ENCODE measurements around the gene RANBP9.

GRCh38 chr6:13648850-13649249, 62.8 kb downstream of the RANBP9 start:
- TF ChIP-seq CTCF (IDR thresholded peaks at IDR 0.05; ENCODE audit: extremely low read depth in 1 of 2, insufficient read depth in 1 of 2, low read depth in 1 of 2, low read length in 2 of 2) (no peak), POLR2AphosphoS5 (IDR thresholded peaks at IDR 0.05; ENCODE audit: insufficient read depth, low read depth, low read length) (no peak), POLR2A (IDR thresholded peaks at IDR 0.05; ENCODE audit: low read depth, low read length) (no peak), JUN (IDR thresholded peaks at IDR 0.05; ENCODE audit: borderline replicate concordance, insufficient read depth, insufficient read length, low read depth) (no peak)

Data from endothelial cell of umbilical vein (primary cell).